Renal cortex interstitium (tissue), 11 donors: Measurements from ENCODE around the gene ANKRD44. TPM values are rescaled to one million over a fixed set of nuclear protein-coding genes. Genes with fewer than 3 reads are reported as not detected.
"Not testable (repeated sequence)": the region's sequence is repeated elsewhere in the genome, so short reads cannot be mapped to it uniquely, and the experiment has no call there.

Experiments
- DNase-seq, 11 donors: peaks; one replicate each; pipeline ENCODE4 v3.0.0-alpha.2; 2013; ENCODE audit warnings: low read depth in 9 of 11, low spot score in 4 of 11; ENCODE audit errors: extremely low read depth in 1 of 11
- polyA plus RNA-seq, 3 donors: library from polyadenylated mRNA; unstranded; fragments of 120-200 nt; gene quantifications; one replicate each; pipeline ENCODE4 v1.2.1, GENCODE V29; 2013; ENCODE audit not compliant: insufficient read length in 3 of 3

Gene ANKRD44
- polyA plus RNA-seq, 3 donors, result 10.1 to 16.0 (median 11.5) TPM

DNA sequence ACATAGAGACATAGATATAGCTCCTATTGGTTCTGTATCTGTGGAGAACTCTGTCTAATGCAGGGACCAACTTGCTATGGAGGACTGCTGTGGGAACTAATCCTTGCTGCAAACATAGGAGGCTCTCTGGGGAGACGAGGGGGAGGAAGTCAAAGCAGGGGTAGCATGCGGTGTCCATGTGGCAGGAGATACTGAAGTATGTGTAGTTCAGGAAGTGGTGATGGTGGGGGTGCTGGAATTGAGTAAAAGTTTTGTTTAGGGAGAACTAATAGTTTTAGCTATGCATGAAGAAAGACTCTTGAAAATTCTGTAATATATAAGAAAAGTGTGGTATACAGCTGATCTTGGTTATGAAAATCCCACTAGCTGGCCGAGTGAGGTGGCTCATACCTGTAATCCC lies 62.0 kb downstream of the ANKRD44 start:
- DNase-seq, result no peak

DNA sequence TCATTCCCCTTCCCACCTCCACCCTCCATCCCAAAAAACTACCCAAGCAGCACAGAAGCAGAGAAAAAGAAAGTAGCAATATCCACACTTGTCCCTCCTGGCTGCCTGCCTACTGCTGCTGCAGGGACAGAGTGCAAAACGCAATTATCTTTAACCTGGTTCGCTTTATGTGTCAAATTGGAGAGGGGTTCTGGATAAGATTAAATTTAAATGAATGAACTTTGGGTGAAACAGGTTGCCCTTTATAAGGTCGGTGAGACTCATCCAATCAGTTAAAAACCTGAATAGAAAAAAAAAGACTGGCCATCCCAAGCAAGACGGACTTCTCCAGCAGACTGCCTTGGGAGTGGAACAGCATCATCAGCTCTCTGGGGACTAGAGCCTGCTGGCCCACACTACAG lies 62.6 kb downstream of the ANKRD44 start:
- DNase-seq, result no peak

DNA sequence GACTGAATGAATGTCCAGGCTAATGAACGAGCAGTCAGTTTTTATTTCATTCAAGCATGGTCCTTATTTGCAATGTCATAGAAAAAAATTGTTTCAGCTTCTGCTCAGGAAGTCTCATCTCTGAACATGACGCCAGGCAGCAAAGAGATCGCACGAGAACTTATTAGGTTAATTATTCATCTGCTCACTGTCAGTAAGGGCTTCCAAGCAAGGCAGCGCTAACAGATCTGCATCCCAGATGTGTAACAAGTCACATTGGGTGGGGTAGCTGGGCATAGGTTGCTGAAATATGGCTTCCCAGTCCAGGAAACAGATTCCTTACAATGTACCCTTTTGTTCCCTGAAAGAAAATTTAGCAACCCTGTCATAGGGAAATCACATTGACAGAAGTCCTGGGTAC lies 63.5 kb downstream of the ANKRD44 start:
- DNase-seq, result no peak

DNA sequence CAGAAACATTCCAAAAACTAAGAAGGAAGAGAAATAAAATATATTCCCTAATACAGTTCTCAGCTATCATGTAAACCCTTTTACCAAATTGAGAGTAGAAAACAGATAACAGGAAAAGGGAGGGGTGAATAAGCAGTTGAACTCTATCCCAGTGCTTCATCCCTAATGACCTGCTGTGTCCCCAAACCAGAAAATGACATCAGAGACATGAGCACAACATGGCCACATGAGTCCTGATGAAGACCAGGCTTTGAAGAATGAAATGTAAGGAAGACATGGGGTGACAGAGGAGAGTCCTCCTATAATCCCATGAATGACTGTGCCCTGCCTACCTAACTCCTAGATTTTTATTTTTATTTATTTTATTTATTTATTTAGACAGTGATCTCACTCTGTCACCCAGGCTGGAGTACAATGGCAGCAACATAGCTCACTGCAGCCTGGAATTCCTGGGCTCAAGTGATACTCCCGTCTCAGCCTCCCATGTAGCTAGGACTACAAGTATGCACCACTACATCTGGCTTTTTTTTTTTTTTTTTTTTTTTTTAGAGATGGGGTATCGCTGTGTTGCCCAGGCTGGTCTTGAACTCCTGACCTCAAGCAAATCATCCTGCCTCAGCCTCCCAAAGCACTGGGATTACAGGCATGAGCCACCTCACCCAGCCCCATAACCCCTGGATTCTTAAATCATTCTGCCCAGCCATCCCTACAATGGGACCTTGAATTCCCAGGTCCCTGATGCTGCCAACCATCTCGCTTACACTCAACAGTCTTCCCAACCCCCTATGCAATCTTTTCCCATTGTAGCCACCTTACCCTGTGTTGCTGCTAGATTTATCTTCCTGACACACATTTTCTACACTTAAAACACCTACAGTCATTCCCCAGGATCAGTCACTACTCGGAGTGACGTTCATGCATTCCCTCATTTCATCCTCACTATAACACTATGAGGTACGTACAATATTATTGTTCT lies 64.5 kb downstream of the ANKRD44 start:
- no peak for DNase-seq

DNA sequence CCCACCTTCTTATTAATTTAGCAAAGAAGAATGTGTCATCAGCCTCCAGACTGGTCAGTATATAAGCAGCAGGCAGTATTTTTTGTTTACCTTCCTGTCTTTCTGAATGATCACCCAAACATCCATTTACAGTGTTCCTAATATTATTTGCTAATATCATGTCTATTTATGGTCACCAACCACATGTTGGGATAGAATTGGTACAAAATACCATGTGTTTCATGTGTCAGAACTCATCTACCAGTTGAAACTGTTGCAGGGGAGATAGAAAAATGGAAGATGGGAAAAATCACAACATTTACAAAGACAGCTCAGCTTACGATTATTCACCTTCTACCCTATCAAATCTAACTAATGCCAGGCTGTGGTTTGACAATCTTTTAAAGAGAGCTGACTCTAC lies 66.2 kb downstream of the ANKRD44 start:
- no peak for DNase-seq

DNA sequence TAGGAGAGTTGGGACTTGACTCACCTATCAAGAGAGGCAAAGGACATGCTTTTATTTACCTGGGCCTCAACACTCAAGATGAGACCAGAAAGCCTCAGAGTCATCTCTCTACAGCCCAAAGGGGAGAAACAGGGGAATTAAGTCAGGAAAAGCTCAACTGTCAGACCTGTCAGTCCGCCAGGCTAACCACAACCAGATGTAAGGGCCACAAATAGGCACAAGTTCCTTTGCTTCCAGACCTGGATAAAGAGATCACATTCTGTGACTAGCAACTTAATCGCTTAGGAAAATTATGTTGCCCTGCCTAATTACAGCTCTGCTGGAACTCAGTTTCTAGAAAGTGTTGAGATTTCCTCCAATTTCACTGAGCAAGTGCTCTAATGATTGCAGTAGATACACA lies 67.9 kb downstream of the ANKRD44 start:
- no peak for DNase-seq

DNA sequence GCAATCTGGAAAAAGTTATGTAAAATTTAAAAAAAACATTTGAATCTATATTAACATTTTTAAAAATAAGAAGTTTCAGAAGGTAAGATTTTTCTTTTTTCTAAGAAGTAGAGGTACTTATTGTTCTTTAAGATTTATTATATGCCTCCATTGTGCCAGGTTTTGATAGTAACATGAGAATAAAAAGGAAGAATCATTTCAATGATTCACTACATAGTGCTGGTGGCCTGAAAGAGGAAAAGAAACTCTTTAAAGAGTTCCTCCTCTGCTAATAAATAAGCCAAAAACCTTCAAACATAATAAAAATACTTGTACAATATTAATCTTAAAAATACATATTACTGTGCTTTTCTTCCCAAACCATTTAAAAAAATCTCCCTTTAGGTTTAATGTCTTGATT lies 69.0 kb downstream of the ANKRD44 start:
- no peak for DNase-seq

DNA sequence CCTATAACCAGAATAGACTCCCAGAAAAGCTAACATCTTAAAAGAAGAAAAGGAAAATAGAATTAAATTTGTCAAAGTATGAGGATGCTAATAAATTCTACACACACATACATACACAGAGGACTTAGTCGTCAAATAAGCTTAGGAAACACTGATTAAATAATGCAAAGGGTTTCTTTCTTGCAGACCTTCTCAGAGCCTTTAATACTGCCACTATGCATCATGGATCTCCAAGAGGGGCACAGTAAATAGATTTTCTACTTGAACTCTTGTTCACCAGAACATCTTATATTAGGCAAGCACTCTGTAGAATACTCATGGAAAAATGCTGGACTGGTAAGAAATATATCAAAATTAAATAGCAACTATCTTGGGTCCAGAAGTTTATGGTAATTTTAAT lies 69.4 kb downstream of the ANKRD44 start:
- DNase-seq, result no peak

DNA sequence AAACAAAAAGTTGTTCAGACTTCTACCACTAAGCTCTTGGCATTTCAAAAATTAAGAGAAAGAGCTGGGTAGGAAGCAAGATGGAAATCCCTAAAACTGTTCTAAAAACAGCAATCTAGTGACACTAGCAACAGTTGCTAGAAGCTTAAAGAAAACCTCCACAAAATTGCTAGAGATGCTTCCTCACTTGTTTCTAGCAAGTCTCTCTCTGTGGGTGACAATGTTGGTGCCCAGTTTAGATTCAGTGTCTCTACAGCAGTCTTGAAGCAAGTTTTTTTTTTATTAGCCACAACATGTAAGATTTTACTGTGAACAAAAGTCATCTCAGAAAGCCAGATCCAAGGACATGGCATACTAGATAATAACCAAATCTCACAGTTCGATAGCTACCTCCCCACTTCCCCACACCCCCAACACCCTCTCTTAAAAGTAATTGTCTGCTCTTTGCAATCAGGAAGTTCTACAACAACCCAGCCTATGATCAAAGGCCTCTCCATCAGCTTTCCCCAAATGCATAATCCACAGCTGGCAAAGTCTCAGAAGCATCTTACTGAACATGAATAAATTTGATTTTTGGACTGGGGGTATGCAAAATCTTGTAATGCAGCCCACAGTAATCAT lies 70.0 kb downstream of the ANKRD44 start:
- no peak for DNase-seq

DNA sequence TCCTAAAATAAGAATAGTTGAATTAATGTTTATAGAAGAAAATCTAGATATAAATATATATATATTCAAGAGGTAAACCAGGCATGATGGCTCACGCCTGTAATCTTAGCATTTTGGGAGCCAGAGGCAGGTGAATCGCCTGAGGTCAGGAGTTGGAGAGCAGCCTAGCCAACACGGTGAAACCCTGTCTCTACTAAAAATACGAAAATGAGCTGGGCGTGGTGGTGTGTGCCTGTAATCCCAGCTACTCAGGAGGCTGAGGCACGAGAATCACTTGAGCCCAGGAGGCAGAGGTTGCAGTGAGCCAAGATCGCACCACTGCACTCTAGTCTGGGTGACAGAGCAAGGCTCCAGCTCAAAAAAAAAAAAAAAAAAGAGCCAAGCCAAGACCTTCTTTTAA lies 70.6 kb downstream of the ANKRD44 start:
- DNase-seq, result not testable (repeated sequence)

DNA sequence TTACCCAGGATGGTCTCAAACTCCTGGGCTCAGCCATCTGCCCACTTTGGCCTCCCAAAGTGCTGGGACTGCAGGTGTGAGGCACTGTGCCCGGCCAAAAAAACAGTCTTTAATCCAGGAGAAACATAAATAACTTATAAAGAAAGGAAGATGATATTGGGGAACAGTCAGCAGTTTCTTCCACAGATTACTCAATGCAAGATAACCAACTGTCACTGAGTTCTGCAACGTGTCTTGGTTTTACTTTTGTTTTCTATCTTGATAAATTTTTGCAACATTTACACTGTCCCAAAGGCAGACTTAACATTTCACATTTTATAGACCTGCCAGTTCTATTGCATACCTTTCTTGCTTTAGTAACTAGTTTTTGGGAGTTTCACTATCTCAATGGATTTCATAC lies 71.1 kb downstream of the ANKRD44 start:
- DNase-seq, result no peak

DNA sequence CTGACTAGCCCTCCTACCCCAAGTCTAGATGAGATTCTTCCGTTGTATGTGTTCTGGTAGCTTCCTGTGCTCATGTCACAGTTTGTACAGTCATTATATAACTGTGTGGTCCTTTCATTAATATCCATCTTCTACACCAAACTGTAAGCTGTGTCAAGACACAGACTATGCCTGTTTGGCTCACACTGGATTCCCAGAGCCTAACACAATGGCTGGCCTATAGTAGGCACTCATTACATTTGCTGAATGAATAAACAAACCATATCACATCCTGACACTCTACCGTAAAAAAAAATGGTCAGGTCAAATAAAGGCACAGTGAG lies 72.6 kb downstream of the ANKRD44 start:
- DNase-seq, result no peak

DNA sequence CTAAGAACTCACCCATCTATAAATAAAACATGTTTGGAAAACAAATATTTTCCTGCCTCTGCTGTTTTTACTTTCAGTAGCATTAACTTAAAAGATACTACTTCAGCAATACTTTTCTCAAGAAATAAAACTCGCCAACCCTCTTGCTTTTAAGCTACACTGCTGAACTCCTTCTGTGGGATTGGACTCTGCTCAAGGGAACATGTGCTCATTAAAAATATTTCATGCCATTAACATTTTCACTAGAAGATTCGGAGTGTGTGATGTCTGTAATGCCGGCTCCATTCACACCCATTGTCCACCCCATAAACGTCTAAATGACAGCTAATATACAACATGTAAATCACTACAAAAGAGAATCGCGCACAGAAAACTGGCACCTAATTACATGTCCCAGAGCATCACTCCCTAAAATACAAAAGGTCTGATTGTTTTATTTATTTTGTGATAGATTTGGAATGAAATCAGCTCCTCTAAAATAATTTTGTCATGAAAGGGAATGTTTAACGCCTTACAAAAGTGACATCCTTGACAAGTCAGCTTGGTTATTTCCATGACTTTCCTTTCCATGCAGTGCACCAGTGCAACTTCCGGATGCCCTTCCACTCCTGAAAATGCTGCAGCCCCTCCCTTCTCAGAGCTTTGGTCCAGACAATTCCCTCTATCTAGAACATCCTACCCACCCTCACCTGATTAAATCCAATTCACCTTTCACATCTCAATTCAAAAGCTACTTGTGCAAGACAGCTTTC lies 73.1 kb downstream of the ANKRD44 start:
- no peak for DNase-seq

DNA sequence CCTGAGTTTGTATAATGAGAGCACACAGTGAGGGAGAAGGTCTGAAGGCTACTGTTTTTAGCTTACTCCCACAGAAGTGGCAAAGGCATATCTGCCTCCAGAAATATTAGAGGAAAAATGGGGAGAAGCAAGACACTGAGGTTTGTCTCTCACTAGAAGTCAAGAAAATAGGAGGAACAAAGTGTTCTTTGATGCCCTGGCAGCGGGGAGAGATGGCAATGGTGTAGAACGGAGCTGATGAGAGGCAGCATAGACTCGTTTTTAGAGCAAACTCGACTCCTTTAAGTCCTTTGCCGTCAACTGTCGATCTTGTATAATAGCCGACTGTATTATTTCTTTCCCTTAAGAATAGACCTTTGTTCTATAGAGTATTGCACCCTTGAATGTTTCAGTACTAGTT lies 73.8 kb downstream of the ANKRD44 start:
- no peak for DNase-seq

DNA sequence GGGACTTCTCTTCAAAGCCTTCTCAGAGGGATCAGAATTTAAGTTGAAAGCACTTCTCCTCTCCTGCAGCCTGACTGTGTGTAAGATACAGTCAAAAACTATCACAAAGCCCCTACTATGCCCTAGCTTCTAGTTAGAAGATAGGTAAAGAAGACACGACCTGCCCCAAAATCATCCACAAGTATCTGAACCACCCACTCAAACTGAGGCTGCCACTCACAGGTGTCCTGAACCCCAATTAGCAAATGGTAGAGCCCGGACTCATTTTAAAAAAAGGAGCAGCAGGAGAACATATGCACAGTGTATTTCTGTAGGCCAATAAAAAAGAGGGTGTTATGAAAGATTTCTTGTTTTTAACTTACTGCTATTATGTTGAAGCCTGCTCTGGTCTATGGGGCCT lies 74.4 kb downstream of the ANKRD44 start:
- DNase-seq, result no peak

DNA sequence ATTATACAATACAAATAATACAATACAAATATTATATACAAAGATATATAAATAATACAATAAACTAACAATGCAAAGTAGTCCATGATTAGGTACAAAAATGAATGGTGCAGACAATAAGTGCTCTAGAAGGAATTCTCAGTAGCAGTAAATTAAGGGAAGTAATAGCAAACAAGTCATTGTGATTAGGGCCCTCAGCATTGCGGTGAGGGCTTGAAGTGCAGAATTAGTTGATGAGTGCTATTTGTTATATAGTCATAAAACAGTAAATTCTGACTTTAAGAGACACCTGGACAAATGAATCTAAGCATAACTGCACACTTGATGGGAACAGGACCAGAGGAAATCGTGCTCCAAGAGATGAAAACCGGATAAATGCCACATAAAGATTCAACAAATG lies 74.9 kb downstream of the ANKRD44 start:
- no peak for DNase-seq

DNA sequence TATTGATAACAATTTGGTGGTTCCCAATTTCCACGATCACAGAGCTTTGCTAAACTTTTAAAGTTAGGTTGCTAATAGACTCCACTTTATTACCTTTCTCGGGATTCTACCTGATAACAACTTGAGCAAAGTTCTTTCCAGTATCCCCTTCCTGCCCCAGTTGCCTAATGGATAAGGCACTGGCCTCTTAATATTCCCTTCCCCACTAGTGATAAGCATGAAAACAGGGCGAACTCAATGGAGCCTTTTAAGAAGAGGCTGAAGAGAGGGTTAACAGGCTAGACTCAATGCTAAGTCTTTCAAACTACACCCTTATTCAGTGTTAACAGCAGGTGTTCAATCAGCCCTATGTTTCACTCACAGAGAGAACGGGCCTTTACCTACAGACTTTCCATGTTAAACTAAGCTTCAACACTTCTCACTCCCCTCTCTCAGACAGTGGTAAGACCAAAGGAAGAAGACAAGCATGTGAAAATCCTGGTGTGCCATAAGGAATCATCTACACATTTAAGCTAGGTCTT lies 75.8 kb downstream of the ANKRD44 start:
- DNase-seq, result no peak

DNA sequence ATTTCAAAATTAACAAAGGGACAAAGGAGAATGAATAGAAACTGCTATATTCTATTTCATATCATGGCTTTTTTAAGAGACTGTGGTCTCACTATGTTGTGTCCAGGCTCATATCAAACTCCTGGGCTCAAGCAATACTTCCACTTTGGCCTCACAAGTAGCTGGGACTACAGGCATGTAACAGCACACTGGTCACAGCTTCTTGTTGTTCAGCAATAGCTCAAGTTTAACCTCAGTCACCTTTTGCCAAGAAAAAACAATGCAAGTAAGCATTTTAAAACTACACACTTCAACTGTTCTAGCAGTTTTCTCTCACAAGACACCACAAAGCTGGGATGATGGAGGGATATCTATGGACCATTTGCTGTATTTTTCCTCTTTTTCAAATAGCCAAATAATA lies 77.1 kb downstream of the ANKRD44 start:
- DNase-seq, result no peak

DNA sequence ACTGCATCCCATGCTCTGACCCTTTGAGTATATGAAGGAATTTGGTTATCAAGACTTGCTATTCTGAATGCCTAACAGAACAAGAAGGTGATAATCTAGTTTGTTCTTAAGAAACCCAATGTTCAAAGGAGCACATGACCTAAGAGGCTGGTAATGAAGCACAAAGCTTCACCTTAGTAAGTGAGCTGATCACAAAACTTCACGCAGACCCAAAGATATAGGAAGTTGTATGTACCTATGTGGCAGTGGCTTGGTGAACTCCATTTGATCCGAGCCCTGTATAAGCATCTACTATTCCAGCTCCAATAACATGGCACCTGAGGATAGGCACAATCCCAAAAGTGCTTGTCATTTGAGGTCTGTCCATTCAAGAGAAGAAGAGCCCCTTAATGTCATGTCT lies 78.6 kb downstream of the ANKRD44 start:
- no peak for DNase-seq
